Gastroesophageal sphincter (tissue), 4 donors: ENCODE data around the gene CD3E. TPM values are rescaled to one million over a fixed set of nuclear protein-coding genes. Genes with fewer than 3 reads are reported as not detected.

Experiments used
- ATAC-seq: fragments of 150-250 bp; one replicate; pipeline ENCODE4 v1.9.1; 2016; ENCODE audit warnings: mild to moderate bottlenecking, moderate library complexity
- H3K27ac ChIP-seq, 4 donors: fragments of 200-600 bp; sonication (generic) in 3 of 4; 1 replicate in 3 of 4; 2 replicates in 1 of 4; pipeline ENCODE4 v1.5.1; 2016 to 2019
- H3K27me3 ChIP-seq: fragments of 200-600 bp; sonication (generic); one replicate; pipeline ENCODE4 v1.5.1; 2019
- H3K36me3 ChIP-seq, 2 donors: fragments of 200-600 bp; sonication (generic); one replicate each; pipeline ENCODE4 v1.5.1; 2019; ENCODE audit warnings: control low read depth in 1 of 2
- H3K4me1 ChIP-seq, 3 donors: fragments of 200-600 bp; sonication (generic); 1 replicate in 2 of 3; 2 replicates in 1 of 3; pipeline ENCODE4 v1.5.1; 2016 to 2019; ENCODE audit warnings: control low read depth in 2 of 3
- H3K4me3 ChIP-seq, 2 donors: fragments of 200-600 bp; sonication (generic); one replicate each; pipeline ENCODE4 v1.5.1; 2019; ENCODE audit warnings: mild to moderate bottlenecking in 1 of 2, moderate library complexity in 1 of 2
- H3K9me3 ChIP-seq, 3 donors: fragments of 200-600 bp; sonication (generic); one replicate each; pipeline ENCODE4 v1.5.1; 2017 to 2019; ENCODE audit warnings: control low read depth in 2 of 3
- CTCF ChIP-seq, 4 experiments: fragments of 200-600 bp in 2 of 4; fragments of 450-650 bp in 2 of 4; sonication (generic) in 1 of 4; IDR thresholded peaks; one replicate each; pipeline ENCODE4 v1.5.1; 2017 to 2019; ENCODE audit warnings: antibody characterized with exemption in 4 of 4, mild to moderate bottlenecking in 2 of 4, moderate library complexity in 2 of 4
- EP300 ChIP-seq: sonication (generic); formaldehyde crosslinking; IDR thresholded peaks from one replicate; pipeline ENCODE4 v1.6.1; 2017; ENCODE audit warnings: antibody characterized with exemption, mild to moderate bottlenecking
- POLR2A ChIP-seq, 2 donors: fragments of 450-650 bp; IDR thresholded peaks; one replicate each; pipeline ENCODE4 v1.6.1; 2017; ENCODE audit warnings: antibody characterized with exemption in 2 of 2, mild to moderate bottlenecking in 2 of 2, moderate library complexity in 1 of 2
- POLR2AphosphoS5 ChIP-seq: sonication (generic); formaldehyde crosslinking; IDR thresholded peaks from one replicate; pipeline ENCODE4 v1.6.1; 2017; ENCODE audit warnings: antibody characterized with exemption
- WGBS, 2 donors: methylation state at CpG; one replicate each; pipeline ENCODE4 v1.1.5; 2018; ENCODE audit warnings: low coverage in 1 of 2; 5-methylcytosine and 5-hydroxymethylcytosine counted together
- total RNA-seq, 4 donors: library from RNA; depleted of rRNA; stranded (reverse); fragments of >200 nt; gene quantifications; one replicate each; pipeline ENCODE4 v1.1.0, GENCODE V29; 2016

The CD3E gene
- total RNA-seq, 4 donors from 2014 or later = 0.77 to 2.8 (median 0.78) TPM; not detected in 1

DNA sequence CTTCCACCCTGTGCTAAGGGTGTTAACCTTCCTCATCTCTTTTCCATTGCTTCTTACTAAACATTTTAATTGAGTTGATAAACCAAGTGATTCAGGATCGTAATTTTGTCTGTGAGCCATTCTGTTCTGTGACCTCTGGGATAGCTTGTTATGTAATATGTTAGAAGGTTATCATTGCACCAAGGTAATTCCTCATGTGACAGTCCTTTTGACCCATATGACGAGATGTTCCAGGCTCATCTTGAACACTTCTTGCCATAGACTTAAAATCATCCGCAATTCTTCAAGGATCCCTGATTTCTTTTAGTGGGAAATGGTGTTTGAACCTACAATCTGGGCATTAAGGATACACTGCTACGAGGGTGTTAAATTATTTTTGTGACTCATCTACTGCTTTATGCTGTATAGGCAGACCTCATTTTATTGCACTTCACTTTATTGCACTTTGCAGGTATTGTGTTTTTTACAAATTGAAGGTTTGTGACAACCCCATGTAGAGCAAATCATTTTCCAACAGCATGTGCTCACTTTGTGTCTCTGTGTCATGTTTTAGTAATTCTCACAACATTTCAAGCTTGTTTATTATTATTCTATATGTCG is 21.4 kb upstream of the CD3E start:
- TF ChIP-seq EP300 = no peak
- TF ChIP-seq POLR2A (IDR thresholded peaks at IDR 0.05) = no peak
- TF ChIP-seq POLR2AphosphoS5 = no peak
- TF ChIP-seq CTCF (IDR thresholded peaks at IDR 0.05) = no peak
- H3K4me3 ChIP-seq = no peak overlapping the region
- WGBS, 2 donors = 65 to 73% methylated on average over 5 of the region's 5 CpGs
- ATAC-seq = no peak
- no peaks in the 10 kb centered on the region for H3K4me1 ChIP-seq
- no peaks in the 10 kb centered on the region for H3K36me3 ChIP-seq
- H3K27me3 ChIP-seq = peaks cover 5% of the 10 kb centered on the region
- H3K9me3 ChIP-seq = no peaks in the 10 kb centered on the region
- no peak overlapping the region for H3K27ac ChIP-seq

DNA sequence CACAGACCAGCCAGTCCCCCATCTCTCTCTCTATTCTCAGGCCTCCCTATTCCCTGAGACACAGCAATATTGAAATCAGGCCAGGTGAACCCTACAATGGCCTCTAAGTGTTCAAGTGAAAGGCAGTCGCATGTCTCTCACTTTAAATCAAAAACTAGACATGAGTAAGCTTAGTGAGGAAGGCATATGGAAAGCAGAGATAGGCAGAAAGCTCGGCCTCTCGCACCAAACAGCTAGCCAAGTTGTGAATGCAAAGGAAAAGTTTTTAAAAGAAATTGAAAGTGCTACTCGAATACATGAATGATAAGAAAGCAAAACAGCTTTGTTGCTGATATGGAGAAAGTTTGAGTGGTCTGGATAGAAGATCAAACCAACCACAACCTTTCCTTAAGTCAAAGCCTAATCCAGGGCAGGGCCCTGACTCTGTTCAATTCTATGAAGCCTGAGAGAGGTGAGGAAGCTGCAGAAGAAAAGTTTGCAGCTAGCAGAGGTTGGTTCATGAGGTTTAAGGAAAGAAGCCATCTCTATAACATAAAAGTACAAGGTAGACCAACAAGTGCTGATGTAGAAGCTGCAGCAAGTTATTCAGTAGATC is 20.7 kb upstream of the CD3E start:
- WGBS, 2 donors = 64 to 68% methylated on average over 4 of the region's 4 CpGs
- Histone ChIP-seq H3K4me1 (no peaks in the 10 kb centered on the region), H3K9me3 (no peaks in the 10 kb centered on the region), H3K36me3 (no peaks in the 10 kb centered on the region), H3K27ac (no peak overlapping the region), H3K27me3 (peaks cover 3% of the 10 kb centered on the region), H3K4me3 (no peak overlapping the region)
- TF ChIP-seq EP300 = no peak
- TF ChIP-seq POLR2AphosphoS5 = no peak
- TF ChIP-seq POLR2A (IDR thresholded peaks at IDR 0.05) = no peak
- TF ChIP-seq CTCF (IDR thresholded peaks at IDR 0.05) = no peak
- ATAC-seq = no peak

- TF ChIP-seq EP300 = no peak
- no peak for TF ChIP-seq POLR2AphosphoS5
- TF ChIP-seq POLR2A (IDR thresholded peaks at IDR 0.05) = no peak
- TF ChIP-seq CTCF (IDR thresholded peaks at IDR 0.05) = no peak
- 71 to 79% methylated on average over 2 of the region's 2 CpGs for WGBS, 2 donors
- no peaks in the 10 kb centered on the region for H3K36me3 ChIP-seq
- H3K4me3 ChIP-seq = no peak overlapping the region
- no peak overlapping the region for H3K27ac ChIP-seq
- no peak for ATAC-seq
- no peaks in the 10 kb centered on the region for H3K9me3 ChIP-seq
- peaks cover 14% of the 10 kb centered on the region for H3K27me3 ChIP-seq
- no peaks in the 10 kb centered on the region for H3K4me1 ChIP-seq
Measured at GRCh38 chr11:118286545-118286944, 18.0 kb upstream of the CD3E start.

DNA sequence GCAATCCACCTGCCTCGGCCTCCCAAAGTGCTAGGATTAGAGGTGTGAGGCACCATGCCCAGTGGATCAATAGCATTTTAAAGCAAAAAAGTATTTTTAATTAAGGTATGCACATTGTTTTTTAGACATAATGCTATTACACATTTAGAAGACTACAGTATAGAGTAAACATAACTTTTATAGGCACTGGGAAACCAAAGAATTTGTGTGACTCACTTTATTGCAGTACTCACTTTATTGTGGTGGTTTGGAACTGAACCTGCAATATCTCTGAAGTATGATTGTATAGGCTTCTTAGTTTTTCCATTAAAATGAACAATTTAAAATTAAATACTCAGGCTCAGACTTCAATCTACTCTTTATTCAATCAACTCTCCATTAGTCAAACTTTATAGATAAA is 17.5 kb upstream of the CD3E start:
- 33 to 100% methylated on average over 1 of the region's 1 CpG for WGBS, 2 donors
- no peaks in the 10 kb centered on the region for H3K36me3 ChIP-seq
- no peak overlapping the region for H3K27ac ChIP-seq
- TF ChIP-seq POLR2A (IDR thresholded peaks at IDR 0.05) (no peak), EP300 (no peak), POLR2AphosphoS5 (no peak), CTCF (IDR thresholded peaks at IDR 0.05) (no peak)
- peaks cover 17% of the 10 kb centered on the region for H3K27me3 ChIP-seq
- ATAC-seq = no peak
- no peaks in the 10 kb centered on the region for H3K9me3 ChIP-seq
- H3K4me1 ChIP-seq = no peaks in the 10 kb centered on the region
- no peak overlapping the region for H3K4me3 ChIP-seq

GRCh38 chr11:118289401-118289800 is 15.1 kb upstream of the CD3E start:
- TF ChIP-seq POLR2A (IDR thresholded peaks at IDR 0.05) (no peak), POLR2AphosphoS5 (no peak), EP300 (no peak), CTCF (IDR thresholded peaks at IDR 0.05) (no peak)
- H3K27me3 ChIP-seq = peaks cover 20% of the 10 kb centered on the region
- no peak overlapping the region for H3K27ac ChIP-seq
- H3K4me1 ChIP-seq = no peaks in the 10 kb centered on the region
- no peaks in the 10 kb centered on the region for H3K9me3 ChIP-seq
- ATAC-seq = no peak
- no peaks in the 10 kb centered on the region for H3K36me3 ChIP-seq
- no peak overlapping the region for H3K4me3 ChIP-seq
